Stimulated activated naive B cell treated with anti-CD40 and anti-IgM and Interleukin-4, amounts not matched to agents 10 μg/mL and 1 μg/mL and 100 μg/mL, for 72 hours (primary cell): ENCODE results near the gene PDPK1.

Experiments used
- ATAC-seq, 2 donors: fragments of 150-1000 bp; cut with Tn5 transposase; replicated peaks; 2 replicates each; pipeline ENCODE4 v1.10.0; 2021; ENCODE audit warnings: moderate library complexity in 1 of 2
- DNase-seq: peaks from one replicate; pipeline ENCODE4 v3.0.0; 2021
- H3K27ac Mint-ChIP-seq: one replicate; pipeline ENCODE4 v1.8.0; 2022; ENCODE audit warnings: mild to moderate bottlenecking, mixed read lengths
- H3K27me3 Mint-ChIP-seq, 2 donors: one replicate each; pipeline ENCODE4 v1.8.0; 2022; ENCODE audit warnings: mixed read lengths in 2 of 2
- H3K36me3 Mint-ChIP-seq, 2 donors: one replicate each; pipeline ENCODE4 v1.8.0; 2022; ENCODE audit warnings: mixed read lengths in 2 of 2, mild to moderate bottlenecking in 1 of 2
- H3K4me1 Mint-ChIP-seq, 2 donors: one replicate each; pipeline ENCODE4 v1.8.0; 2022; ENCODE audit warnings: mixed read lengths in 2 of 2, mild to moderate bottlenecking in 1 of 2
- H3K4me3 Mint-ChIP-seq, 2 donors: one replicate each; pipeline ENCODE4 v1.8.0; 2022; ENCODE audit warnings: mild to moderate bottlenecking in 2 of 2, mixed read lengths in 2 of 2, moderate library complexity in 1 of 2
- H3K9me3 Mint-ChIP-seq, 2 donors: one replicate each; pipeline ENCODE4 v1.8.0; 2022; ENCODE audit warnings: mixed read lengths in 2 of 2, mild to moderate bottlenecking in 1 of 2

The PDPK1 gene

GRCh38 chr16:2499890-2500429, 37.9 kb upstream of the PDPK1 start:
- peaks cover 13 to 14% of the 10 kb centered on the region in 2 donors for H3K36me3 Mint-ChIP-seq
- H3K27ac Mint-ChIP-seq = no peak overlapping the region
- no peaks in the 10 kb centered on the region for H3K9me3 Mint-ChIP-seq
- no peak for ATAC-seq
- peaks cover 5 to 13% of the 10 kb centered on the region in 2 donors for H3K4me1 Mint-ChIP-seq
- no peaks in the 10 kb centered on the region for H3K27me3 Mint-ChIP-seq
- no peak for DNase-seq
- H3K4me3 Mint-ChIP-seq = no peak overlapping the region

GRCh38 chr16:2500430-2500917, 37.3 kb upstream of the PDPK1 start:
- H3K4me3 Mint-ChIP-seq = no peak overlapping the region
- H3K27me3 Mint-ChIP-seq = no peaks in the 10 kb centered on the region
- H3K9me3 Mint-ChIP-seq = no peaks in the 10 kb centered on the region
- peaks cover 13 to 14% of the 10 kb centered on the region in 2 donors for H3K36me3 Mint-ChIP-seq
- no peak for DNase-seq
- H3K4me1 Mint-ChIP-seq = peaks cover 5 to 13% of the 10 kb centered on the region in 2 donors
- ATAC-seq = no peak
- H3K27ac Mint-ChIP-seq = no peak overlapping the region

- ATAC-seq = peak; percentile 98
- Mint-ChIP-seq H3K36me3 (peaks cover 13 to 14% of the 10 kb centered on the region in 2 donors), H3K9me3 (no peaks in the 10 kb centered on the region), H3K27ac (no peak overlapping the region), H3K27me3 (no peaks in the 10 kb centered on the region), H3K4me3 (no peak overlapping the region), H3K4me1 (peaks cover 5 to 13% of the 10 kb centered on the region in 2 donors)
- peak; percentile 66 for DNase-seq
Measured at GRCh38 chr16:2500918-2501750, 36.7 kb upstream of the PDPK1 start.

GRCh38 chr16:2501946-2502895, 35.6 kb upstream of the PDPK1 start:
- Mint-ChIP-seq H3K36me3 (peaks cover 9 to 14% of the 10 kb centered on the region in 2 donors), H3K4me1 (peaks cover 15 to 18% of the 10 kb centered on the region in 2 donors), H3K4me3 (no peak overlapping the region), H3K9me3 (no peaks in the 10 kb centered on the region), H3K27ac (no peak overlapping the region), H3K27me3 (no peaks in the 10 kb centered on the region)
- ATAC-seq (no peak), DNase-seq (no peak)

- Mint-ChIP-seq H3K4me1 (peaks cover 37 to 50% of the 10 kb centered on the region in 2 donors), H3K27me3 (no peaks in the 10 kb centered on the region), H3K36me3 (peaks cover 0 to 6% of the 10 kb centered on the region in 2 donors), H3K4me3 (no peak overlapping the region), H3K27ac (no peak overlapping the region), H3K9me3 (no peaks in the 10 kb centered on the region)
- no peak for DNase-seq
- no peak for ATAC-seq
Measured at GRCh38 chr16:2505695-2506094, 32.1 kb upstream of the PDPK1 start.

GRCh38 chr16:2507052-2507659, 30.7 kb upstream of the PDPK1 start:
- H3K36me3 Mint-ChIP-seq = peaks cover 0 to 3% of the 10 kb centered on the region in 2 donors
- DNase-seq (peak; percentile 76), ATAC-seq (peak; percentile 92 to 94)
- H3K27ac Mint-ChIP-seq = peak overlapping the region; percentile 96
- H3K4me3 Mint-ChIP-seq = peak overlapping the region; percentile 68 to 70
- H3K9me3 Mint-ChIP-seq = no peaks in the 10 kb centered on the region
- H3K27me3 Mint-ChIP-seq = no peaks in the 10 kb centered on the region
- peaks cover 39 to 60% of the 10 kb centered on the region in 2 donors for H3K4me1 Mint-ChIP-seq

- Mint-ChIP-seq H3K27me3 (no peaks in the 10 kb centered on the region), H3K27ac (peak overlapping the region; percentile 96), H3K36me3 (peaks cover 0 to 3% of the 10 kb centered on the region in 2 donors), H3K9me3 (no peaks in the 10 kb centered on the region), H3K4me3 (peak overlapping the region in 1 of 2 donors; percentile 68), H3K4me1 (peaks cover 42 to 64% of the 10 kb centered on the region in 2 donors)
- no peak for DNase-seq
- peak; percentile 30 to 32 for ATAC-seq
Measured at GRCh38 chr16:2507665-2508064, 30.2 kb upstream of the PDPK1 start.

- Mint-ChIP-seq H3K27me3 (no peaks in the 10 kb centered on the region), H3K4me1 (peaks cover 47 to 72% of the 10 kb centered on the region in 2 donors), H3K4me3 (peak overlapping the region; percentile 56 to 58), H3K27ac (peak overlapping the region; percentile 94), H3K36me3 (peaks cover 2 to 3% of the 10 kb centered on the region in 2 donors), H3K9me3 (peaks cover 0 to 3% of the 10 kb centered on the region in 2 donors)
- ATAC-seq = no peak
- no peak for DNase-seq
Measured at GRCh38 chr16:2508722-2509400, 29.0 kb upstream of the PDPK1 start.

GRCh38 chr16:2511128-2511800, 26.6 kb upstream of the PDPK1 start:
- H3K36me3 Mint-ChIP-seq = peaks cover 13 to 14% of the 10 kb centered on the region in 2 donors
- peaks cover 61 to 90% of the 10 kb centered on the region in 2 donors for H3K4me1 Mint-ChIP-seq
- no peak for ATAC-seq
- H3K9me3 Mint-ChIP-seq = peaks cover 0 to 3% of the 10 kb centered on the region in 2 donors
- peak overlapping the region; percentile 94 for H3K27ac Mint-ChIP-seq
- no peak for DNase-seq
- no peaks in the 10 kb centered on the region for H3K27me3 Mint-ChIP-seq
- no peak overlapping the region for H3K4me3 Mint-ChIP-seq

- Mint-ChIP-seq H3K27me3 (no peaks in the 10 kb centered on the region), H3K4me1 (peaks cover 65 to 90% of the 10 kb centered on the region in 2 donors), H3K4me3 (peak overlapping the region; percentile 84 to 96), H3K9me3 (peaks cover 0 to 3% of the 10 kb centered on the region in 2 donors), H3K36me3 (peaks cover 17 to 23% of the 10 kb centered on the region in 2 donors), H3K27ac (peak overlapping the region; percentile 97)
- no peak for ATAC-seq
- DNase-seq = no peak
Measured at GRCh38 chr16:2511996-2512734, 25.7 kb upstream of the PDPK1 start.

GRCh38 chr16:2512735-2513404, 25.0 kb upstream of the PDPK1 start:
- Mint-ChIP-seq H3K9me3 (peaks cover 0 to 3% of the 10 kb centered on the region in 2 donors), H3K36me3 (peaks cover 17 to 26% of the 10 kb centered on the region in 2 donors), H3K27me3 (no peaks in the 10 kb centered on the region), H3K4me3 (peak overlapping the region; percentile 84 to 96), H3K27ac (peak overlapping the region; percentile 97), H3K4me1 (peaks cover 63 to 90% of the 10 kb centered on the region in 2 donors)
- ATAC-seq (no peak), DNase-seq (no peak)
